ENCODE measurements around the gene PRIMPOL. TPM values are rescaled to one million over a fixed set of nuclear protein-coding genes. Genes with fewer than 3 reads are reported as not detected.

PRIMPOL gene
- 8.6 and 10.1 TPM in 2 replicates for polyA plus RNA-seq

DNA sequence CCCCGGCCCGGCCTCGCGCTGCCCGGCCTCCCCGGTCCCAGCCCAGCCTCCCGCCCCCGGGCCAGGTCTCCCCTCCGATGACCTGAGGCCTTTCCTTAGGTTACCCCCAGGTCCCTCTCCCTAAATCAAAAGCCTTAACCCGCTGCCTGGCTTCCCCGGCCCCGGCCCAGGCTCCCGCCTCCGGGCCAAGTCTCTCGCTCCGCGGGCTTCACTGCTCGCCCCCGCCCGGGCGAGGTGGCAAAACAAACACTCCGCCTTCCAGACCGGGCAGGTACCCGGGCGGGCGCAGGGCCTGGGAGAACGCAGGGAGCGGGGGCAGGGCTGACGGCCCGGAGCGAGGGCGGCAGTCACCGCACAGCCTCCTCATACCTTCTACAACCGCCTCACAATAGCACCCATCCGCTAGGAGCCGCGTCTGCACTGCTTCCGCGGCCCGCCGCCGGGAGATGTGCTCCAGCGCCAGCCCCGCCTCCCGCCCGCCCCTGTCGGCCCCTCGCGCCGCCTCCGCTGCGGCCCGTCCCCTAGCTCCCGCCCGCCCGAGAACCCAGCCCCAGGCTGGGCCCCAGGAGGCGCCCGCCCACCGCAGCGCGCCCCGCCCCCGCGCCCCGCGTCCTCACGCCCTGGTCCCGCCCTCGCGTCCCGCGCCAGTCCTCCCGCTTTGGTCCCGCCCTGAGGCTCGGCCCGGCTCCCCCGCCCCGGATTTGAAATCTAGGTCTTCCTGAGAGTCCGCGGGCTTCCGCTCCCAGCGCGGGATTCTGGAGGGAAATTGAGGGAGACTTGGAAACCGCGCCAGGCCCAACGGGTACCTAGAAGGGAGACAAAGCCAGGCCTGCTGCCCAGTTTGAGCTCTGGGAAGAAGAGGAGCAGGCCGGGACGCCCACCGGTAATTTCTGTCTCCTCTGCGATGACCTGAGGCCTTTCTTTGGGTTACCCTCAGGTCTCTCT is at the start of gene PRIMPOL, which contains the start of gene CASP3:
Gene PRIMPOL, plus strand, starts transcription at position 713 of the 945 bp plus-strand sequence. CDS start 7,403 bp downstream, outside the sequence.
Gene CASP3, minus strand, starts transcription at position 422 of the 945 bp plus-strand sequence. CDS start 10,994 bp downstream, outside the sequence.

GRCh38 chr4:184733654-184734524 is 84.4 kb downstream of the PRIMPOL start, which contains the start of gene CENPU:
Gene CENPU (minus strand): TSS chr4:184734096. CDS start chr4:184734062, 34 bp downstream.

Other genes starting within 250 kb of the PRIMPOL start
- gene IRF2, start 175.2 kb upstream of the PRIMPOL start, polyA plus RNA-seq = 19.1 and 39.8 TPM in 2 replicates
- 12.8 and 45.6 TPM in 2 replicates for gene CASP3, start 291 bp upstream of the PRIMPOL start, polyA plus RNA-seq
- 2.3 and 4.8 TPM in 2 replicates for gene CENPU, start 84.4 kb downstream of the PRIMPOL start, polyA plus RNA-seq
- 20.2 and 39.3 TPM in 2 replicates for gene ACSL1, start 176.2 kb downstream of the PRIMPOL start, polyA plus RNA-seq

Data from Purkinje cell (primary cell).